ENCODE data around the gene IPP. TPM values are rescaled to one million over a fixed set of nuclear protein-coding genes. Genes with fewer than 3 reads are reported as not detected.

Gene IPP
- total RNA-seq, 1 donor from 2014 or later = 6.7 TPM

DNA sequence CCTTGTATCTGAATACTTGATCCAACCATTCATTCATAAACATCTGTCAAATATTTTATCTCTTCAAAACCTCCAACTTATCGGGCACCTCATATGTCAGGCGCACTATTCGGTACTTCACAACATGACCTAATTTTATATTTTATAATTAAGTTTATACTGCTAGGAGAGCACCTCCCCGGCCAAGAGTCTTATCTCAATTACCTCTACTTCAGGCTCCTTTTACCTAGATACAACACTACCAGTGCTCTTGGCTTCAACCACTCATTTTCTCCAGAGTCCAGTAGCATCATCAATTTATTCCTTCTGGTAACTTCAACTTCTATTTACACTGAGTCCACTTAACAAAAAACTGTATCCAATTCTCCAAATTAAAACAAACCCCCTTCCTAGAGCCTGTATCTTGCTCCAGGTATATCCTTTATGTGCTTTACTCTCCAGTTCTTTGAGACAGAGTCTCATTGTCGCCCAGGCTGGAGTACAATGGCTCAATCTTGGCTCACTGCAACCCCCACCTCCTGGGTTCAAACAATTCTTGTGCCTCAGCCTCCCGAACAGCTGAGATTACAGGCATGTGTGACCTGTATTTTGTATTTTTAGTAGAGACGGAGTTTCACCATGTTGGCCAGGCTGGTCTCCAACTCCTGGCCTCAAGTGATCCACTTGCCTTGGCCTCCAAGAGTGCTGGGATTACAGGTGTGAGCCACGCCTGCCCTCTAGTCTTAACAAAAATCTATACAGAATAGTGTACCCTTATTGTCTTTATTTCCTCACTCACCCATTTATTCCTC, 82.9 kb downstream of the IPP start:
- Histone ChIP-seq H3K36me3 (ENCODE audit: control insufficient read depth, insufficient read depth, low read length) (no peaks in the 10 kb centered on the region), H3K4me3 (ENCODE audit: low read depth, low read length) (no peak overlapping the region), H3K27me3 (ENCODE audit: control insufficient read depth, insufficient read depth, low read length) (no peaks in the 10 kb centered on the region)
- TF ChIP-seq, protein P1, sequence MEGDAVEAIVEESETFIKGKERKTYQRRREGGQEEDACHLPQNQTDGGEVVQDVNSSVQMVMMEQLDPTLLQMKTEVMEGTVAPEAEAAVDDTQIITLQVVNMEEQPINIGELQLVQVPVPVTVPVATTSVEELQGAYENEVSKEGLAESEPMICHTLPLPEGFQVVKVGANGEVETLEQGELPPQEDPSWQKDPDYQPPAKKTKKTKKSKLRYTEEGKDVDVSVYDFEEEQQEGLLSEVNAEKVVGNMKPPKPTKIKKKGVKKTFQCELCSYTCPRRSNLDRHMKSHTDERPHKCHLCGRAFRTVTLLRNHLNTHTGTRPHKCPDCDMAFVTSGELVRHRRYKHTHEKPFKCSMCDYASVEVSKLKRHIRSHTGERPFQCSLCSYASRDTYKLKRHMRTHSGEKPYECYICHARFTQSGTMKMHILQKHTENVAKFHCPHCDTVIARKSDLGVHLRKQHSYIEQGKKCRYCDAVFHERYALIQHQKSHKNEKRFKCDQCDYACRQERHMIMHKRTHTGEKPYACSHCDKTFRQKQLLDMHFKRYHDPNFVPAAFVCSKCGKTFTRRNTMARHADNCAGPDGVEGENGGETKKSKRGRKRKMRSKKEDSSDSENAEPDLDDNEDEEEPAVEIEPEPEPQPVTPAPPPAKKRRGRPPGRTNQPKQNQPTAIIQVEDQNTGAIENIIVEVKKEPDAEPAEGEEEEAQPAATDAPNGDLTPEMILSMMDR (IDR thresholded peaks at IDR 0.05; ENCODE audit: insufficient read depth, low read length, poor library complexity, severe bottlenecking) = no peak
- no peak for DNase-seq (ENCODE audit: low read depth)

DNA sequence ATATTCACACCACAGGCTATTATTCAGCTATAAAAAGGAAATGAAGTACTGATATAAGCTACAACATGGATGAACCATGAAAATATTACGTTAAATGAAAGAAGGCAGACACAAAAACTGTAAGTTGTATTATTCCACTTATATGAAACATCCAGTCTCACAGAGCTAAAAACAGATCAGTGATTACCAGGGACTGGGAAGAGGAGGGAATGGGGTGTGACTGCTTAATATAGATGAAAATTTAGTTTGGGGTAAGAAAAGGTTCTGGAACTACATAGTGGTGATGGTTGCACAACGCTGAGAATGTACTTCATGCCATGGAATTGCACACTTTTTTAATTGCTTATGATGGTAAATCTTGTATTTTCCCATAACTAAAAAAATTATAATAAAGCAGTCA, 83.6 kb downstream of the IPP start:
- TF ChIP-seq, protein P1 (IDR thresholded peaks at IDR 0.05; ENCODE audit: insufficient read depth, low read length, poor library complexity, severe bottlenecking) = no peak
- Histone ChIP-seq H3K36me3 (ENCODE audit: control insufficient read depth, insufficient read depth, low read length) (no peaks in the 10 kb centered on the region), H3K4me3 (ENCODE audit: low read depth, low read length) (no peak overlapping the region), H3K27me3 (ENCODE audit: control insufficient read depth, insufficient read depth, low read length) (no peaks in the 10 kb centered on the region)
- DNase-seq (ENCODE audit: low read depth) = no peak

DNA sequence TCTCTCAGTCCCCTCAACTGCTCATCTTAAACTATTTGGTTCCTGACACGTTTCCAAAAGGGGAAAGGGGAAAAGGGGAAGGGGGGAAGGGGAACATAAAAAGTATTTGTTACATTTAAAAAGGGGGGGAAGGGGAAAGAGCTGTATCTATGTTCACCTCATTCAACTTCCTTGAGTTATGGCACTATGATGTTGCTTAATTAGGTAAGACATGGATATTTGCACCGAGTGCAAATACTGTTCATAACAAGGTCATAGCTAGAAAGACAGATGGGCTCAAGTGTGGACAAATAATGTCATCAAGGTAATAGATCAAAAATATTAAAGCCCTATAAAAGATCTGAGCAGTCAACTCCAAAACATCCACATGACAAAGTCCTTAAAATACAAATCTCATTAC, 90.1 kb downstream of the IPP start:
- no peak for DNase-seq (ENCODE audit: low read depth)
- H3K27me3 ChIP-seq (ENCODE audit: control insufficient read depth, insufficient read depth, low read length) = no peaks in the 10 kb centered on the region

DNA sequence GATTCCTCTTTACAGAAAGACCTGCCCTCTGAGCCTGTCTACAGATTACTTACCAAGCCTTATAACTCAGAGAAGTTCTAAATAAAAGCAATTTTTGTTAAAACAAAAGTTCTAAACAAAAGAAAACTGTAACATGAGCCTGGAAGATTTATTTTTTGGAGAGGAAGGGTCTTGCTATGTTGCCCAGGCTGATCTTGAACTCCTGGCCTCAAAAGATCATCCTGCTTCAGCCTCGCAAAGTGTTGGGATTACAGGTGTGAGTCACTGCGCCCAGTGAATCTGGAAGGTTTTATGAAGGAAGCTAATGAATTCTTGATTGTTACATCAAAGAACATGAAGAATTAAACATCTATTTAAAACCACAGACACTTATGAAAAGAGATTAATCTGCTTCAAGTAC, 91.2 kb downstream of the IPP start:
- no peak for DNase-seq (ENCODE audit: low read depth)
- Histone ChIP-seq H3K4me3 (ENCODE audit: low read depth, low read length) (no peak overlapping the region), H3K27me3 (ENCODE audit: control insufficient read depth, insufficient read depth, low read length) (no peaks in the 10 kb centered on the region), H3K36me3 (ENCODE audit: control insufficient read depth, insufficient read depth, low read length) (peaks cover 1% of the 10 kb centered on the region)
- TF ChIP-seq, protein P1 (IDR thresholded peaks at IDR 0.05; ENCODE audit: insufficient read depth, low read length, poor library complexity, severe bottlenecking) = no peak

More for the DNA sequence above, 90.1 kb downstream of the IPP start:
- Histone ChIP-seq H3K4me3 (ENCODE audit: low read depth, low read length) (no peak overlapping the region), H3K36me3 (ENCODE audit: control insufficient read depth, insufficient read depth, low read length) (peaks cover 1% of the 10 kb centered on the region)
- TF ChIP-seq, protein P1 (IDR thresholded peaks at IDR 0.05; ENCODE audit: insufficient read depth, low read length, poor library complexity, severe bottlenecking) = no peak

DNA sequence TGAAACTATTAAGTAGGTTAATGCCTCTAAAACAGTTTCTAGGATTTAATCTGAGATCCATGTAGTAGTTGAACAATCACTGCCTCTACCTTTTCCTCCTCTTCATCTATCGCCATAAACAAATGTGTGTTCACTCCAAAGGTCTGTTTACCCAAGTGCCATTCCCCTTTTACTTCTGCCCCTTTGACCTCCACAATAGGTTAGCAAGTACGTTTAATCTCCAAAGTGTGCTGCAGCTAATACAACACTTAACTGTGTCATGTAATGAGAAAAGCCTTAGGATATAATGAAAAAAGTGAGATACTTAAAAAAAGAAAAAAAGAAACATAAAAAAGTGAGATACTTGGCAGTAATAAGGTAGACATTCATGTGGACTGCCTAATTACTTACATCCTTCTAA, 92.3 kb downstream of the IPP start:
- TF ChIP-seq, protein P1 (IDR thresholded peaks at IDR 0.05; ENCODE audit: insufficient read depth, low read length, poor library complexity, severe bottlenecking) = no peak
- DNase-seq (ENCODE audit: low read depth) = no peak
- H3K27me3 ChIP-seq (ENCODE audit: control insufficient read depth, insufficient read depth, low read length) = no peaks in the 10 kb centered on the region
- H3K36me3 ChIP-seq (ENCODE audit: control insufficient read depth, insufficient read depth, low read length) = peaks cover 1% of the 10 kb centered on the region
- H3K4me3 ChIP-seq (ENCODE audit: low read depth, low read length) = no peak overlapping the region
